ENCODE results near the gene LMO7. TPM values are rescaled to one million over a fixed set of nuclear protein-coding genes. Genes with fewer than 3 reads are reported as not detected.

LMO7 gene
- total RNA-seq, 2 donors from 2014 or later = 118 to 193 TPM

DNA sequence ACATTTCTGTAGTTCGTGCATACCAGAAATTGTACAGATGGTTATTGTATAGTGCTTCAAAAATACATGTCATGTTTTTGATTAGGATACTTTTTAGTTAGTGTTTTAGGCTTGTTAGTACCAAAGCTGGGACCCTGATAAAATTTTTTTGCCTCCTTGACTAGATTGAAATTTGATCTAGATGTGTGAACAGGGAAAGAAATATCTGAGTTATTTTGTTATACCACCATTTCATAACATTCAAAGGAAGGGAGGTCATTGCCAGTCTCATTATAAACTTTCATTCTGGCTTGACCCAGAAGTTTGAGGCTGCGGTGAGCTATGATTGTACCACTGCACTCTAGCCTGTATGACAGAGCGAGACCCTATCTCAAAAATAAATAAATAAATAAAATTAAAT, 9.0 kb downstream of the LMO7 start:
- TF ChIP-seq, protein P1, sequence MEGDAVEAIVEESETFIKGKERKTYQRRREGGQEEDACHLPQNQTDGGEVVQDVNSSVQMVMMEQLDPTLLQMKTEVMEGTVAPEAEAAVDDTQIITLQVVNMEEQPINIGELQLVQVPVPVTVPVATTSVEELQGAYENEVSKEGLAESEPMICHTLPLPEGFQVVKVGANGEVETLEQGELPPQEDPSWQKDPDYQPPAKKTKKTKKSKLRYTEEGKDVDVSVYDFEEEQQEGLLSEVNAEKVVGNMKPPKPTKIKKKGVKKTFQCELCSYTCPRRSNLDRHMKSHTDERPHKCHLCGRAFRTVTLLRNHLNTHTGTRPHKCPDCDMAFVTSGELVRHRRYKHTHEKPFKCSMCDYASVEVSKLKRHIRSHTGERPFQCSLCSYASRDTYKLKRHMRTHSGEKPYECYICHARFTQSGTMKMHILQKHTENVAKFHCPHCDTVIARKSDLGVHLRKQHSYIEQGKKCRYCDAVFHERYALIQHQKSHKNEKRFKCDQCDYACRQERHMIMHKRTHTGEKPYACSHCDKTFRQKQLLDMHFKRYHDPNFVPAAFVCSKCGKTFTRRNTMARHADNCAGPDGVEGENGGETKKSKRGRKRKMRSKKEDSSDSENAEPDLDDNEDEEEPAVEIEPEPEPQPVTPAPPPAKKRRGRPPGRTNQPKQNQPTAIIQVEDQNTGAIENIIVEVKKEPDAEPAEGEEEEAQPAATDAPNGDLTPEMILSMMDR (IDR thresholded peaks at IDR 0.05) = no peak
- Histone ChIP-seq H3K9ac (ENCODE audit: low read depth in 2 of 2, low read length in 2 of 2) (no peak overlapping the region), H3K36me3 (no peaks in the 10 kb centered on the region), H3K27me3 (no peaks in the 10 kb centered on the region), H3K27ac (no peak overlapping the region), H3K4me1 (no peaks in the 10 kb centered on the region), H3K9me3 (no peaks in the 10 kb centered on the region), H3K4me3 (no peak overlapping the region)
- intact Hi-C loops (cut with DNase I) = no loop called here
- DNase-seq = no peak

DNA sequence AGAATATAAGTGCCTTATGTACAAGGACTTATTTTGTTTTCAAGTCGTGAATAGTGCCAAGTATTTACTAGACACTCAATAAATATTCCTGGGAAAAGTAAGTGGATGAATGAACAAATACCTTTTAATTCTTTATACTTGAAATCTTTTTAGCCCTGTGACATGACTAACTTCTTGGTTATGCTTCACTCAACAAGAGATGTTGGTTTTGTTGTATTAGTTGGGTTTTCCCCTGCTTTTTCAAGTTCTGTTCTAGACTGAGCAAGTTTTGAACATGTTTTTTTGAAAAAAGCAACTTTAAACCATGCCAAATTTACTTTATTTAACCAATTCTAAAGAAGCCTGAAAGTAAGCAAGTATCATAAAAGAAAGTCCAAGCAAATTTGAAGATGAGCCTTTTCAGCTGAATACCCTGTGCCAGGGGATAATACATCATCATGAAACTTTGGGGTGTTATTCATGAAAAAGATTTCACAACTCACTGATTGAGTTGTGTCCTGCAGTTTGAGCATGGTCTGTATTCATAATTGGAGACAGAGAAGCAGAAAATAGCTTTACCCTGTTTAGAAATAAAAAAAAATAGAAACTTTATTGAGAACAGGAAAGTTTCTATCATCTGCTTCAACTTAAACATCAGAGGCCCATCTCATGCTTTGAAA, 11.1 kb downstream of the LMO7 start:
- no peak for DNase-seq
- H3K4me3 ChIP-seq = no peak overlapping the region
- TF ChIP-seq, protein P1 (IDR thresholded peaks at IDR 0.05) = no peak

DNA sequence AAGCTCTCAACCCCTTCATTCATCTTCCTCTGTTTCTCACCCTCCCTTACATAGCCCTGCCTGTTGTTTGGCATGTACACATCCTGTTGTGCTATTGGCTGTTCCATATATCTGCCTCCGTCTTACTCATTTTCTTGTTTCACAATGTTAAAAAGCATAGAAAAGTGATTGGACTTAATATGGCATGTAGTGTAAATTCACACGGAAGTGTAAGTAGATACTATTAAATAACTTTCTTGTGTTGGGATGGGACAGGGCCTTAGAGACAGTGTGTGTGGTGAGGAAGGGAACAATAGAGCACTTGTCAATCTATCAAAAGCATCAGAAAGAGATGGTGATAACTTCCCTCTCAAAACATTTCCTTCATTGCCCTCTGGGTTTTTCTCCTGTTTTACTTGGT, 12.3 kb downstream of the LMO7 start:
- no peaks in the 10 kb centered on the region for H3K9me3 ChIP-seq
- no peak overlapping the region for H3K9ac ChIP-seq (ENCODE audit: low read depth in 2 of 2, low read length in 2 of 2)
- no peak overlapping the region for H3K27ac ChIP-seq
- no peak for DNase-seq
- H3K4me1 ChIP-seq = no peaks in the 10 kb centered on the region
- H3K27me3 ChIP-seq = no peaks in the 10 kb centered on the region
- intact Hi-C loops (cut with DNase I) = no loop called here
- no peak overlapping the region for H3K4me3 ChIP-seq
- TF ChIP-seq, protein P1 (IDR thresholded peaks at IDR 0.05) = no peak
- H3K36me3 ChIP-seq = no peaks in the 10 kb centered on the region

More for the DNA sequence above, 11.1 kb downstream of the LMO7 start:
- Histone ChIP-seq H3K9ac (ENCODE audit: low read depth in 2 of 2, low read length in 2 of 2) (no peak overlapping the region), H3K27me3 (no peaks in the 10 kb centered on the region), H3K9me3 (no peaks in the 10 kb centered on the region), H3K27ac (no peak overlapping the region), H3K36me3 (no peaks in the 10 kb centered on the region), H3K4me1 (no peaks in the 10 kb centered on the region)
- intact Hi-C loops (cut with DNase I) = no loop called here

DNA sequence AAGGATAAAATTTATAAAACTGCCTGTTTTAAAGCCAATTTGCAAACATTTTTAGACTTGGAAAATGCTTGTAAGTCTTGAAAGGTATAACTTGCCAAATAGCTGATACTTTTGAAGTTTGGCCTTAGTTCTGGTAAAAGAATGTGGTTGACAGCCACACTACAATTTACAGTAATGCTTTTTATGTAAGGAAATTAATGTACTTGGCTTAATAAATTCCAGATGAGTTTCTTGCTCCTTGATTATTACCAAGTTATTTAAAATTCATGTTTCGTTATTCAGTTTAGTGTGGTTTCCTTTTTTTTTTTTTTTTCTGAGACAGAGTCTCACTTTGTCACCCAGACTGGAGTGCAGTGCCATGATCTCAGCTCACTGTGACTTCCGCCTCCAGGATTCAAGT, 14.9 kb downstream of the LMO7 start:
- Histone ChIP-seq H3K9ac (ENCODE audit: low read depth in 2 of 2, low read length in 2 of 2) (no peak overlapping the region), H3K4me3 (no peak overlapping the region), H3K4me1 (no peaks in the 10 kb centered on the region), H3K9me3 (no peaks in the 10 kb centered on the region), H3K27me3 (no peaks in the 10 kb centered on the region), H3K27ac (no peak overlapping the region), H3K36me3 (no peaks in the 10 kb centered on the region)
- DNase-seq = no peak
- TF ChIP-seq, protein P1 (IDR thresholded peaks at IDR 0.05) = no peak
- intact Hi-C loops (cut with DNase I) = no loop called here

DNA sequence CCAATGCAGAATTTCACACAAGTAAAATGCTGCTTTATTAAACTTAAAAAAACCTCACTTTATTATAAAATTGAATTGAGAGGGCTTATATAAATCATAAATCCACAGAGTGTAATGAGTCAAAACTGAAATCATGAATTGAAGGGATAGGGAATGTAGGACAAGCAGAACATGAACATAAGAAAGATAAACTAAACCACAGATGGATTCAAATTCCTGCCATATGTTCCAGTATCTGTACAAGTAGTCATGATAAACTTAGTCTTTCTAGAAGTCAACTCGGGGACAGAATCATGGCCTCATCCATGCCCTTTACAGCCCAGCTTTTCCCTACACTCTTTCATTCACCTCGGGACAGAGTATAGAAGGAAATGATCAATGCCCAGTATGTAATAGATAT, 16.6 kb downstream of the LMO7 start:
- Histone ChIP-seq H3K4me1 (no peaks in the 10 kb centered on the region), H3K36me3 (no peaks in the 10 kb centered on the region), H3K27me3 (no peaks in the 10 kb centered on the region), H3K27ac (no peak overlapping the region), H3K9ac (ENCODE audit: low read depth in 2 of 2, low read length in 2 of 2) (no peak overlapping the region), H3K9me3 (no peaks in the 10 kb centered on the region), H3K4me3 (no peak overlapping the region)
- TF ChIP-seq, protein P1 (IDR thresholded peaks at IDR 0.05) = no peak
- no peak for DNase-seq
- intact Hi-C loops (cut with DNase I) = no loop called here

All from colonic mucosa (tissue), 4 donors.